Right hindlimb (tissue), 1 donor: ENCODE measurements around the gene CPSF6.
"Not testable (repeated sequence)": the region's sequence is repeated elsewhere in the genome, so short reads cannot be mapped to it uniquely, and the experiment has no call there.

ENCODE experiments used
- DNase-seq: peaks from one replicate; pipeline ENCODE4 v3.0.0-alpha.2; 2018

Gene CPSF6

GRCh38 chr12:69262264-69262974 lies 23.1 kb downstream of the CPSF6 start:
- no peak for DNase-seq

GRCh38 chr12:69265205-69265604 lies 25.8 kb downstream of the CPSF6 start:
- DNase-seq, result no peak

GRCh38 chr12:69265633-69266032 lies 26.3 kb downstream of the CPSF6 start:
- DNase-seq, result not testable (repeated sequence)

GRCh38 chr12:69266036-69266635 lies 26.8 kb downstream of the CPSF6 start:
- DNase-seq, result no peak

GRCh38 chr12:69269736-69270135 lies 30.4 kb downstream of the CPSF6 start:
- no peak for DNase-seq

- no peak for DNase-seq
Measured at GRCh38 chr12:69272511-69272910, 33.1 kb downstream of the CPSF6 start.

GRCh38 chr12:69274861-69275260 lies 35.5 kb downstream of the CPSF6 start:
- no peak for DNase-seq

- DNase-seq, result no peak
Measured at GRCh38 chr12:69275471-69275891, 36.1 kb downstream of the CPSF6 start.

- DNase-seq, result no peak
Measured at GRCh38 chr12:69278814-69279782, 39.7 kb downstream of the CPSF6 start.

- DNase-seq, result peak; percentile 76
Measured at GRCh38 chr12:69284131-69284530, 44.8 kb downstream of the CPSF6 start.

- DNase-seq, result no peak
Measured at GRCh38 chr12:69287556-69287955, 48.2 kb downstream of the CPSF6 start.

GRCh38 chr12:69290545-69291277 lies 51.3 kb downstream of the CPSF6 start:
- peak; percentile 43 for DNase-seq

GRCh38 chr12:69291278-69291593 lies 51.9 kb downstream of the CPSF6 start:
- no peak for DNase-seq

- no peak for DNase-seq
Measured at GRCh38 chr12:69298133-69298532, 58.8 kb downstream of the CPSF6 start.

GRCh38 chr12:69298947-69299346 lies 59.6 kb downstream of the CPSF6 start:
- no peak for DNase-seq

GRCh38 chr12:69304284-69304683 lies 64.9 kb downstream of the CPSF6 start:
- DNase-seq, result no peak

GRCh38 chr12:69309461-69309860 lies 70.1 kb downstream of the CPSF6 start:
- DNase-seq, result no peak

GRCh38 chr12:69313209-69313608 lies 73.8 kb downstream of the CPSF6 start:
- no peak for DNase-seq

GRCh38 chr12:69316784-69317183 lies 77.4 kb downstream of the CPSF6 start:
- DNase-seq, result not testable (repeated sequence)

- not testable (repeated sequence) for DNase-seq
Measured at GRCh38 chr12:69317233-69317632, 77.9 kb downstream of the CPSF6 start.

GRCh38 chr12:69318225-69318624 lies 78.9 kb downstream of the CPSF6 start:
- DNase-seq, result no peak

- DNase-seq, result no peak
Measured at GRCh38 chr12:69321351-69321750, 82.0 kb downstream of the CPSF6 start.
